GM12892 (cell line): ENCODE results near the gene VASH2.

ENCODE experiments used
- POLR2AphosphoS5 ChIP-seq: IDR thresholded peaks from 2 replicates; pipeline ENCODE4 v1.6.1; 2011; ENCODE audit warnings: low read depth, low read length, control low read depth
- TAF1 ChIP-seq: IDR thresholded peaks from 2 replicates; pipeline ENCODE4 v1.6.1; 2011; ENCODE audit warnings: low read depth, mild to moderate bottlenecking, control low read depth, low read length, borderline replicate concordance

- no peak for TF ChIP-seq TAF1
- TF ChIP-seq POLR2AphosphoS5, result no peak
Observed at GRCh38 chr1:212938846-212939245, 11.5 kb upstream of the VASH2 start.
